HG03521 (cell line): Measurements from ENCODE around the gene COL5A2.

Source experiments
- ATAC-seq: cut with Tn5 transposase; IDR thresholded peaks from one replicate; pipeline ENCODE4 v1.9.1; 2021; ENCODE audit warnings: mild to moderate bottlenecking, moderate library complexity; ENCODE audit not compliant: unreplicated experiment

The COL5A2 gene

DNA sequence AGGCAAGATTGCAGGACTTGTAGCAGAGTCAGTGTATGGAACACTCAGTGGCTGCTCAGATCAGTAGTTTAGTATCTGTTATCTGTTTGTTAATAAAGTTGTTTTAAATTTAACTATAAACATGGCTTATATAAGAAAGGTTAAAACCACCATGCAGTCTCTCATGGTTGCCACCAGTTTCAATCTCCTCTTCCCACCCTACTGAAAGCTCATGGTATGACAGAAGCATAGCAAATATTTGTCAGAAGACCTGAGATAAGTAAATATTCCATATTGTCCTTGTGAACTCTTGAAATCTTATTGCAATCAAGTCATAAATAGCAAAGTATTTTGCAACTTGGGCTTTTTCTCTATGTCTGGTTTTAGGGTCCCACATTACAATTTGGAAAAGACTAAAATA lies 2.1 kb upstream of the COL5A2 start:
- ATAC-seq = no peak

DNA sequence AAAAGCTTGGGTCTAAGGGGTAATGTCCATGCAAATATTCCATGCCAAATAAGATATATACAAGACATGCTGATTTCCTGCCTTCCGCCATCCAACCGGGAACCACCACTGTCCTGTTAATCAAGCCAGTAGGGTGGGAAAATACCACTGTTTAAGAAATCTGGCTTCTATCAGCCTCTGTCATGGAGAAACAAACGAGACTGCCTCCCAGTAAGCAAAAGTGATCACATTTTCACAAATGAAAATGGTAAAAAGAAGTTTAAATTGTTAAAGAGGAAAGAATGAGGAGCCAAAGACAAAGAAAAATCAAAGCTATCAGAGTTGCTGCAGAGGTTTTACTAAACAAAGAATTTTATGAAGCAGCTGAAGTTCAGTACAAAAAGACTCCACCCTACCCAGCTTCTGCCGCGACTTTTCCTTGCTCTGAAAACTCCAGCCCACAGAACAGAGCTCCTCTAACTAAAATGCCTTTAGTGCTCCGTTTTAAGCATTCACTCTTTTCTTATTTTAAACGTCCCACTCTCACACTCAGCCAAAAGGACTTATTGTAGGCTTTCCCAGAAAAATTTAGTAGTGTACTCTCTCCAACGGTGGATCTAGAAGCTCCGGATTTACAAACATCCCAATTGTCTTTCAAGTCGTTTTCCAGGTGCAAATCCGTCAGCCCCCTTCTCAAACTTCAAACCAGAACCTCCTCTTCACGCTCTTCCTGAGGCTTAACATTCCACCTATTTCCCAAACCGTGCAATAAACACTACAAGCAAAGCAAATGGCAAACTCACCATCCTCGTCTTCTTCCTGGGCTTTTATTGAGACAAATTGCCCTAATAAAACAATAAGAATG lies 613 bp downstream of the COL5A2 start:
- no peak for ATAC-seq

DNA sequence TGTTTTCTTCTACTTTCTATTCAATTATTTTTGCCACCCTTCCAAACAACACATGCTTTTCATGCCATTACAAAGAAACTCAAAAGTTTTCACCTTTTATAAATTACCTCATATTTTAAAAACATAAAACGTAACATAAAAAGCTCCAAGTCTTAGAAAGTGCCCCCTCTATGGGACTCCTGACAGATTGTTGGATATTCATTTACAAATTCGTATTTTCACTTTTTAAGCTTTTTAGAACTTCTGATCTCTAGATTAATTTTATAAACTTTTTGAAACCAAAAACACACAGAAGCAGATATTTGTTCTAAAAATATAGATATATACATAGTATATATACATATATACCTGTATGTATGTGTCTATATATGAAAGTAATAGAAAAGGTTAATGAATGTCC lies 1.5 kb downstream of the COL5A2 start:
- ATAC-seq = no peak

DNA sequence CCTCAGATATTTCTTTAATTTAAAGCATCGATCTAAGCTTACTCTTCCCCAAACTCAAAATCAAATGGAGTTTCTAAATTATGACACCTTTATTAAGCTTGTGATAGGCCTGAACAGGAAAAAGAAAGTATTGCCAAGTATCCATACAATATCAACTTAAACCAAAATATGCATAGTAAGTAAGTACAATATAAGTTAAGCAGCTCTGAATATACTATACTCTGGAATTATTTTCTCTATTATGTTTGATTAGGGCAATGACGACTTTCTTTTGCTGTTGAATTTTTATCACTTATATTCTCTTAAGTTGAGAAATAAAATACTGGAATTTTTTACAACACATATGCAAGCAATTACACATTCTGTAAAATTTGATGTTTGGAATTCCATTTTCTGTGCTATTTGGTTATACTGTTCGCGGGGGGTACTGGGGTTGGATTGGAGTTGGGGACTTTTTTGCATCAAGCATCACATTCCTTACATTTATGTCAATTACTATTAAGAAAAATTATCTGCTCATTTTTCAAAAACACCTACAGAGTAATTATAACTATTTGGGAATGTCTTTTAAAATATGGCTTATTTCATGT lies 2.2 kb downstream of the COL5A2 start:
- ATAC-seq = no peak

DNA sequence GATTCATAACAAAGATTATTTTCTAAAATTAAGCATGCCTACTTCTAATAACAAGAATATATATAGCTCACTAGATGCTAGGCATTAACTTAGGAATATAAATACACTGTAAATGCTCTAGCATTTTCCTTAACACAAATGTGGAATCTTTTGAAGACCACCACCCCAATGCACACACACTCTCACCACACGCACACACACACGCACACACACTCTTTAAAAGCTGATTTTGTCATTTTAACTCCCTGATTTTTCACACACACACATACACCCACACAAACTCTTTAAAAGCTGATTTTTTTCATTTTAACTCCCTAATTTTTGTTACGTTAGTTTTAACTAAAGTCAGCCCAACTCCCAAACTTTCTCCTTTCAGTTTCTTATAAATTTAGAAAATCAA lies 3.0 kb downstream of the COL5A2 start:
- no peak for ATAC-seq

DNA sequence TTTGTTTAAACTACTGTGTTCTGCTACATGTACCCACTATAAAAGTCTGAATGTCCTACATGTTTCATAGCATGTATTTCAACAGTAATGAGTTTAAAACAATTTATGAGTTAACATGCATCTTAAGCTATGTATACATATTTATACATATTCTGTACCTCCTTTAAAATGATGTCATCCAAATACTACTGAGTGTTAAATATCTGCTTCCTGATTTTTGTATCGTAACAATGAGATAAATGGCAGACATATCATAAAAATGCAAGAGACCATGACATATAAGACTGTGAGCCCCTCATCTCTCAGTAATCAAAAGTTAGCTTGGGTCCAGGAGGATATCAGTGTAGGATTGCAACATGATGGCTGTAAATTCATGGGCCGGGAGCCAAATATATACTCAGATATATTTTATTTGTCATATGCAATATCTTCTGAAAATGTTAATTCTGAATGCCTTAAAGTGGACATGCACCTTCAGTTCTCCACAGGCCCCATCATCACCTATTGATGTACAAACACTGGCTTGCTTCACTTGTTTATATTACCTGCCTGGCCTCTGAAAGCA lies 3.6 kb downstream of the COL5A2 start:
- ATAC-seq = no peak

DNA sequence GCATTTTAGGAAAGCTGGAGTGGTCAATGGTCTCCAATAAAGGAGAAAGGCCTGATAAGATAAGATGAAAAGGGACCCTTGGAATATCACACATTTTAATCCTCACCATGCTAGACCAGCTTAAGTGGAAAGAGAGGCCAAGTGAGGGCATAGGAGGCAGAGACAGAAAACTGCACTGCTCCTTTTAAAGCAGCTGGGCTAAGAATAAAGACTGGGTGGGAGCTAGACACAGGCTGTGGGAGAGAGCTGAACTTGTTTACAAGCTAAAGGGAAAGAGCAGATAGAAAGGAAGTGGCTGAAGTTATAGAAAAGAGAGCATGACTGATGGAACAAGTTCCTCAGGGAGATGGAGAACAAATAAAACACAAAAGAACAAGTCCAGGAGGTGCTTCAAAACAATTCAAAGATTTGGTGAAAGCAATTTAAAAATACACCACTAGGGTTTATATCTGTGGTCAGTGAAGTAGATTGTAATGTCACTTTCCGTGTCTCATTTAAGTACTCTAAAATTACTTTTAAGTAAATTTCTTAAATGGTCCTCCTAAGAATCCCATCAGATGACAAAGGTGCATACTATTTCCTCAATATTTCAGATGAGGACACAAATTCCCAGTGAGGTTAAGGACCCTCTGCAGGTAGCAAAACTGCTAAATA lies 7.5 kb downstream of the COL5A2 start:
- no peak for ATAC-seq

DNA sequence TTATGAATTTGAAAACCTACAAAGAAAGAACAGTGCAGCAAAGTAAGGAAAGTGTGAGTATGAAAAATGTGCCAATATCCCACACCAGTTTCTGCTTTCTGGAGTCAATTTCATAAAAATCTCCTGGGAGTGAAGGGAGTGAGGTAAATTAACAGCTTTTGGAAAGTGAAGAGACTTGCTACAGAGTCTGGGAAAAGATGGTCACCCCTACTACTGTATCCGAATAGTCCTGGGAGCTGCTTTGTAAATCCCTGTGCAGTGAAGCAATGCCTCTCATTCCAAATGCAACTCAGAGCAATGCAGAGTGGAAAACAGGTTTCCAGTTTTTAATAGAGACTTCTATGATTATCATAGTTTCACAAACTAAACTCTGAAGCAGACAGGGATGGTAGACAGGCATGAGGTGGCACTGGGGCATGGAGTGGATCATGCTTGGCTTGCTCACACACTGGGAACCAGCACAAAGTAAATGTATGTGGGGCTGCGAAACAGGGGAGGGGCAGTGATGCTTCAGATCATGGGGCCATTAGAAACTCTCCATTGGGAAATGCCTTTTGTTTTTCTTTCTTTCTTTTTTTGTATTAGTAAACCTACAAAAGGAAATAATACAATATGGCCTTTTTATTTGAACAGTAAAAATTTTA lies 10.6 kb downstream of the COL5A2 start:
- no peak for ATAC-seq

DNA sequence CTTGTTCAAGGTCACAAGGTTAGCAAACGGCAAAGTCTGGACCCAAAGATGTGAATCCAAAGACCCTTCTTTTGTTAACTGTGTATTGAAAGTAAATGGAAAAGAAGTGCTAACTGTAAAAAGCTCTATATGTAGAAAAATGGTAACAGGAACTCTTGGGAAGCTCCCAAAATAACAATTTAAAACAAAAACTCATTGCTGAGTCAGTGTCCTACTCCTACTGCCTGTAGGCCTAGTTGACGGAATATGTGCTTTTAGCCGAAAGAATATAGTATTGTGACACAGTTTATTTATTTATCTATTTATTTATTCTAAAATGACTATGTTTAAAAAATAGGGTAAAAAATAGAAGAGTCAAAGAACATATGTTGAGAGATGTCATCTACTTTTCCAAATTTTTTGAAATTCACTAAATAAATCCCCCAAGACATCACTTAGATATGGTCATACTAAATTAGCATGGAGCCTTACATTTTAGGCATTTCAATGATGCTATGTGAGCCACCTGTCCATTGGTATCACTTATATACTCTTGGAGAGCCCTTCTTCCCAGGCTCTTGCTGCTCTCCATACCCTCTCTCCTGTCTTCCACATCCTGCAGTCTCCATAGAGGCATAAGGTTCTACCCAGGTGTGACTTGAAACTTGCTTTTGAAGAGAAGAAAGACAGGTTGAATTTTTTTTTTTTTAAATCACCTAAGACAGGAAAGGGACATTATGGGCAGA lies 13.7 kb downstream of the COL5A2 start:
- ATAC-seq = no peak

DNA sequence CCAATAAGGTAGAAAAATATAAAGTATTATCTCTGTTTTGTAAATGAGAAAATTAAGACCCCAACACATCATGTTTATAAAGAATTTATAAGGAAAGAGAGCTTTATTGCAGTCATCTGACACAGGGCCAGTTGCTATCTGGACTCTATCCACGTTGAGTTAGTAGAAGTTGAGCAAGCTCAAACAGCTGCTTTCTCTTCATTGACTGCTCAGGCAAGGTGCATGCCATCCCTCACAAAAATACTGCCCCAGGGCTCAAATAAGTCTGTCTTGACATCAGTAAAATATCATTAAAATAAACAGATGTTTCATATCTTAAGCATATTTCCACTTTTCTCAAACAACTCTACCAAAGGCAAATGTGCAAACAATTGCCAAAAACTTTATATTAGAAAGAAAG lies 14.8 kb downstream of the COL5A2 start:
- no peak for ATAC-seq

DNA sequence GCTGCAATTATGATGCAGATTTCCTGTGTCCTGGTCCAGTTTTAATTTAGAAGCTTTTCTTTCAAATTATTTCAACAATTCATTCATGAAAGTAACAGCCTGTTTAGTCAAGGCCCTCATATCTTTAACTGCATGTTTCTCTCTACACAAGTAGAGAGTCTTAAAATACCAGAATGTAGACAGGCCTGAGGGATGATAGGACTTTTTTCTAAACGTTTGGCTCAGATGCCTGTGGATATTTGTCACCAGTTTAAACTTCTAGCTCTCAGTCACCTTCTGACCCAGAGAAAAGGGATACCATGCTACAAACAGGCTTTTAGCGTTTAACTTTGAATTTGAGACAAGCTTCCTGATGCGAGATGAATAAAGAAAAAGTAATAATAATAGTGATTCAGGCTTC lies 15.7 kb downstream of the COL5A2 start:
- no peak for ATAC-seq

DNA sequence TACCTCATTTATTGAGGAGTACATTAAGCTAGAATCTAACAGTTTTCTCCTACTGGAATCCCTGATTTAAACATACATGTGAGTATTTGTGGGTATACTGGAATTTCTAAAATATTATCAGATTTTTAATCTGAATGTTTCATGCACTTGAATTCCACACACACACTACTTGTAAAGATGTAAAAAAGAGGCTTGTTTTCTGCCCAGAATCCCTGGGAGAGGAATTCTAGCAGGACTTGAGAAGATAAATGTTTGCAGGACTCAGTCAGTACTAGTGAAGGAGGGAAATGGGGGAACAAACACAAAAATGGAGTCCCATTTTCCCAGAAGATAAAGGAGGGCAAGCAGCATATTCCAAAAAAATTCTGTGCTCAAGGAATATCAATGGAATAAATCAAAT lies 17.0 kb downstream of the COL5A2 start:
- ATAC-seq = no peak

DNA sequence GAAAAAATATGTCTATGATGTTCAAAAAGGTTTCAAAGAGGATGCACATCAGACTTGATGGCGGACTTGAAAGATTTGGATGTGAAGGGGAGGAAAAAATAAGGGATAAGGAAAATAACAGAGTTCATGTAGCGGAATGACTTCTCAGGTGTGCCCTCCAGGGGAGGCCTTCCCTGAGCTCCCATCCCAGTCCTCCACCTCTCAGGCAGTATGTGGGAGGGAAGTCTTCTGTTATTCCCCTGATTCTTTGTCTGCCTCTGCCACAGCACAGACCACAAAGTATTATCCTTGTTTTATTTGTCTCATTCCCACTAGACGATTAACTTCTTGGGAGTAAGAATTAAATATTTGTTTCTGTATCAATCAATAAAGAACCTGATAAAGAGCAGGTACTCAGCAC lies 17.7 kb downstream of the COL5A2 start:
- ATAC-seq = no peak

DNA sequence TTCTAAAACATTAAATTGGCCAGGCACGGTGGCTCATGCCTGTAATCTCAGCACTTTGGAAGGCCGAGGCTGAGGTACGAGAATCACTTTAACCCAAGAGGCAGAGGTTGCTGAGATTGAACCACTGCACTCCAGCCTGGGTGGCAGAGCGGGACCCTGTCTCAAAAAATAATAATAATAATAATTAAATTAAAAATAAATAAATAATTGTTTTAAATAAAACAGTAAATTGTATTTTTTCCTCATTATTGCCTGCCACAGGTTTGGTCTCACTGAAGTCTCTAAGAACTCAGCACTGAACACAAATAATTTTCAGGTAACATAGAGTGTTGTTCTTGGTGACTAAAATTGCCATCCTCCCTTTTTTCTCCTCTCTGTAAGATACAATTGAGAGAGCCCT lies 19.8 kb downstream of the COL5A2 start:
- no peak for ATAC-seq

DNA sequence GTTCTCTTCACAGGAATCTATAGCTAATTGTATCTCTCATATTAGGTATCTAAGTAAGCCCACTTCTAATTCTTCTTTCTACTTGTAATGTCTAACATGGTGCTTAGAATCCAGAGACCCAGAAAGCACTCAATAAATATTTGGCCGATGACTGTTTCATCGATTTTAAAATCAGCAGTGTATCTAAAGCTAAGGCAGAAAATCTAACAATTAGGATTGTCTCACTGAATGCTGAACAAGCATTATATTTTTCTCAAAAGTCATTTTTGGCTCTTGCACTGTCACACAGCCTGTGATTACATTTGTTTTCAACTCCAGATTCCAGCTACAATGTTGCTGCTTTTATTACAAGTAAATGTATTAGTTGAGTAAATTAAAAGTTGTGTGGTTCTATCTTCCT lies 20.3 kb downstream of the COL5A2 start:
- no peak for ATAC-seq

DNA sequence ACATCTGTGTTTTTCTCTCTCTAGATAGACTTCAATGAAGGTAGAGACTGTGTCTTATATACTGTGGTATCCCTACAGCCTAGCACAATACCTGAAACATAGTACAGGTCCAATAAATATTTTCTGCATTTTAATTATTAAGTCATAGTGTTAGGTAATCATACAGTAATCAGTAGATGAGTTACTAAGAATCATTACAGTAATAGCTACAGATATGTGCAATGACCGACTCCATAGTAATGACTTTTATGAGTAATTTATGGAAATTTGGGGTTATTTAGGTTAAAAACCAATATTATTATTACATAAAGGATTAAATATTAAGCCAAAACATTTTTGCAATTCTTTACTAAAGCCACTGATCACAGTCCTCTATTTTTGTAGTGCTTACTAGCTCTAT lies 21.6 kb downstream of the COL5A2 start:
- no peak for ATAC-seq

DNA sequence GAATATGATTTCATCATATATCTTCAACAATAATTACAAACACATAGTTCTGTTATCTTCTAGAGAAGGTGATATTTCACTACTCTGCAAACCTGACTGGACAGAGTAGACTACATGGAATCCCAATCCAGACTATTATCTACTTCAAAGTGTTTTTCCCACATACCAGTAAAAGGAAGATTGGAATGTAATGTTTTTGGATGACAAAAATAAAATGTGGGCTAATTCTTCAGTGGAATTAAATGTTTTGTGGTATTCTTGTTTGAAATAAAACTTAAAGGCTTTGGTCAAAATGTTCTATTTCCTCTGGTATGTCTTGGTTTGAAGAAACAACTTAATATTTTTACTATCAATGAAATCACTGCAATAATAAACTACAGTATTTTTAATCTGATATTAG lies 22.1 kb downstream of the COL5A2 start:
- no peak for ATAC-seq

DNA sequence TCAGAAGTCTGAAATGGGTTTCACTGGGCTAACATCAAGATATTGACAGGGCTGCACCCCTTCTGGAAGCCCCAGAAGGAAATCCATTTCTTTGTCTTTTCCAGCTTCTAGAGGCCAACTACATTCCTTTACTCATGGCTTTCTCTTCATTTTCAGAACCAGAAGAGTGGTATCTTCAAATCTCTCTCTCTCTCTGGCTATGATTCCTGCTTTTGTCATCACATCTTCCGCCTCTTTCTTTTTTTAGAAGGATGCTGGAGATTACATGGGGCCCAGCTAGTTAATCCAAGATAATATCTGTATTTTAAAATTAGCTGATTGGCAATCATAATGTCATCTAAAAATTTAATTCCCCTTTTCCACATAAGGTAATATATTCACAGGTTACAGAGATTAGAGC lies 23.8 kb downstream of the COL5A2 start:
- no peak for ATAC-seq

DNA sequence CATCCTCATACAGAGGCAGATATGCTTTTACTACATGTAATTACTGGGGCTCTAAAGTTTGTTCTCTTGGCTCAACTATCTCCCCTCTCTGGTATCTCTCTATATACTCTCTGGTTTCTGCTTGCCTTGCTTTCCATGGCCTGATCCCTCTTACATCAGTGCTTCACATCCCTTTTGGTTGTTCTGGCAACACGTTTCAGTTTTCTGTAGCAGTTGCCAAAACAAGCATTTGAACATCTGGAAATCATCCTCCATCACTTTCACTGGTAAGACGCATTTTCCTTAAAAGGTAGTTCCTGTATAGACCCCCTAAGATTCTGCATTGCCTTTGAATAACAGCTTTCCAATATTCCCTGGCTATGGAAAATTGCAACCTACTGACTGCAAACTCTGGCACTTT lies 25.9 kb downstream of the COL5A2 start:
- no peak for ATAC-seq

DNA sequence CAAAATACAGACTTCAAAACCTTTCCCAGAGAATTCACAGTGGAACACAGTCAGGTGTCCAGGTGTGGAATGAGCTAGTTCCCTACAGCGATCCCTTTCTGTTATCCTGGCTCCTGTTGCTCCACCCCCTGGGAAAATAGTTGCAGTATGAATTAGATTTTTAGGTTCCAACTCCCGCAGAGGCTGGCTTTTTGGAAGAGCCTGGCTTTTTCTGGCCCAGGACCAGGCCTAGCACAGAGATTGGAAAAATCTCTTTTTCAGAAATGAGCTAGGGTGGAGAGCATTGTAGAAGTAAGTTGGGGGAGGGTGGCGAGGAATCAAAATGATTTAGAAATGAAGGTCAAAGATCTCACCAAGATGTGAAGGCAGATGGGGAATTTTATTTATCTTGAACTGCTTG lies 27.1 kb downstream of the COL5A2 start:
- ATAC-seq = no peak

DNA sequence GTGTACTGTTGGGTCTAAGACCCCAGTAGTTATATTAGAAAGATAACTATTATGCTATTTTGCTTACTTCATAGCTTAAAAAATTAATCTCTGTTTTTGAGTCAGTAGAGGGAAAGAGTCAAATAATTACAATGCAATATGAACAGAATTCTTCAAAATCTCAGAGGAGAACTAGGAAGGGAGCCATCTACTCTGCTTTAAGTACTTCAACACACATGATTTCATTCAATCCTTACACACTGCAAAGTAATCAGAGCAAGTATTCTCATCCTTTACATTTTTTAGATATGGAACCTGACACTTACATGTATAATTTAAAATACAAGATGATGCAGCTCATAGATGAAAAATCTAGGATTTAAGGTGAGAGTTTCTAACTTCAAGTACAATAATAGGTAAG lies 27.7 kb downstream of the COL5A2 start:
- ATAC-seq = no peak
